CD14-positive monocyte (primary cell): ENCODE results near the gene AKT1. TPM values are rescaled to one million over a fixed set of nuclear protein-coding genes. Genes with fewer than 3 reads are reported as not detected.
"Not testable (repeated sequence)": the region's sequence is repeated elsewhere in the genome, so short reads cannot be mapped to it uniquely, and the experiment has no call there.

Source experiments
- DNase-seq, 3 donors: peaks; one replicate each; pipeline ENCODE4 v3.0.0-alpha.2; 2011 to 2022
- H2AFZ ChIP-seq: 2 replicates; pipeline ENCODE4 v1.6.0; 2012; ENCODE audit warnings: mild to moderate bottlenecking, low read depth, low read length, inconsistent platforms; ENCODE audit not compliant: insufficient read depth, poor library complexity, severe bottlenecking
- H3K27ac ChIP-seq, 2 donors: 1 replicate in 1 of 2; 2 replicates in 1 of 2; pipeline ENCODE4 v1.5.1; 2012 to 2013; ENCODE audit warnings: low read length in 2 of 2, control low read depth in 1 of 2, inconsistent platforms in 1 of 2, low read depth in 1 of 2, mild to moderate bottlenecking in 1 of 2
- H3K27me3 ChIP-seq, 2 donors: one replicate each; pipeline versions ENCODE4 v1.6.0 to v1.6.1; 2011 to 2013; ENCODE audit warnings: low read length in 2 of 2; ENCODE audit not compliant: control insufficient read depth in 2 of 2, insufficient read depth in 2 of 2
- H3K36me3 ChIP-seq, 2 donors: replicated peaks in 1 of 2; 1 replicate in 1 of 2; 2 replicates in 1 of 2; pipeline versions ENCODE4 v1.5.1 to v1.6.1; 2012 to 2013; ENCODE audit warnings: low read length in 2 of 2, control low read depth in 1 of 2, inconsistent platforms in 1 of 2, mild to moderate bottlenecking in 1 of 2; ENCODE audit not compliant: insufficient read depth in 2 of 2, control insufficient read depth in 1 of 2
- H3K4me1 ChIP-seq, 2 donors: 1 replicate in 1 of 2; 2 replicates in 1 of 2; pipeline versions ENCODE4 v1.5.1 to v1.6.1; 2012 to 2013; ENCODE audit warnings: low read length in 2 of 2, control low read depth in 1 of 2, inconsistent platforms in 1 of 2, mild to moderate bottlenecking in 1 of 2, moderate library complexity in 1 of 2; ENCODE audit not compliant: insufficient read depth in 2 of 2, control insufficient read depth in 1 of 2
- H3K4me2 ChIP-seq: replicated peaks from 2 replicates; pipeline ENCODE3; 2012; ENCODE audit warnings: low read length, moderate library complexity, mild to moderate bottlenecking; ENCODE audit not compliant: poor library complexity, severe bottlenecking; ENCODE audit errors: extremely low read depth
- H3K4me3 ChIP-seq, 3 experiments: fragments of 200-600 bp in 1 of 3; sonication (generic) in 1 of 3; replicated peaks in 1 of 3; 1 replicate in 2 of 3; 2 replicates in 1 of 3; pipeline ENCODE4 v1.5.1; 2011 to 2013; ENCODE audit warnings: low read length in 3 of 3, mild to moderate bottlenecking in 3 of 3, control low read depth in 2 of 3, low read depth in 2 of 3, inconsistent platforms in 1 of 3, moderate library complexity in 1 of 3
- H3K79me2 ChIP-seq: 2 replicates; pipeline ENCODE4 v1.6.0; 2012; ENCODE audit warnings: mild to moderate bottlenecking, control low read depth, inconsistent platforms, low read length, moderate library complexity; ENCODE audit not compliant: insufficient read depth
- H3K9ac ChIP-seq: 2 replicates; pipeline ENCODE4 v1.6.0; 2017; ENCODE audit warnings: low read length, mild to moderate bottlenecking; ENCODE audit not compliant: insufficient read depth, poor library complexity, severe bottlenecking
- H3K9me3 ChIP-seq, 2 donors: replicated peaks in 1 of 2; 1 replicate in 1 of 2; 2 replicates in 1 of 2; pipeline versions ENCODE4 v1.5.1 to v1.6.1; 2012 to 2013; ENCODE audit warnings: low read length in 2 of 2, control low read depth in 1 of 2; ENCODE audit not compliant: control insufficient read depth in 1 of 2, insufficient read depth in 1 of 2
- H4K20me1 ChIP-seq: 2 replicates; pipeline ENCODE4 v1.6.0; 2012; ENCODE audit warnings: mild to moderate bottlenecking, low read length, control low read depth, moderate library complexity; ENCODE audit not compliant: insufficient read depth
- H3K27ac Mint-ChIP-seq, 7 donors: one replicate each; pipeline ENCODE4 v1.8.0; 2020; ENCODE audit warnings: mild to moderate bottlenecking in 7 of 7, mixed read lengths in 7 of 7, moderate library complexity in 6 of 7, inconsistent platforms in 2 of 7
- H3K27me3 Mint-ChIP-seq, 3 donors: one replicate each; pipeline ENCODE4 v1.8.0; 2021 to 2022; ENCODE audit warnings: low read depth in 3 of 3, mild to moderate bottlenecking in 3 of 3, mixed read lengths in 3 of 3, moderate library complexity in 3 of 3, inconsistent platforms in 1 of 3
- H3K36me3 Mint-ChIP-seq, 2 donors: one replicate each; pipeline ENCODE4 v1.8.0; 2020; ENCODE audit warnings: mixed read lengths in 2 of 2, inconsistent platforms in 1 of 2, mild to moderate bottlenecking in 1 of 2
- H3K4me1 Mint-ChIP-seq: one replicate; pipeline ENCODE4 v1.8.0; 2020; ENCODE audit warnings: mild to moderate bottlenecking, mixed read lengths
- H3K4me3 Mint-ChIP-seq, 2 donors: one replicate each; pipeline ENCODE4 v1.8.0; 2020; ENCODE audit warnings: mild to moderate bottlenecking in 2 of 2, mixed read lengths in 2 of 2, moderate library complexity in 1 of 2
- H3K9me3 Mint-ChIP-seq, 7 donors: one replicate each; pipeline ENCODE4 v1.8.0; 2020 to 2022; ENCODE audit warnings: mixed read lengths in 7 of 7, mild to moderate bottlenecking in 6 of 7, moderate library complexity in 6 of 7, inconsistent platforms in 2 of 7
- CTCF ChIP-seq: fragments of 200-600 bp; IDR thresholded peaks from one replicate; pipeline ENCODE4 v1.8.0; 2022; ENCODE audit warnings: antibody characterized with exemption, mild to moderate bottlenecking
- WGBS: methylation state at CpG from one replicate; pipeline ENCODE4 v1.1.5; 2013; ENCODE audit warnings: missing lambda C conversion rate; ENCODE audit not compliant: insufficient coverage; 5-methylcytosine and 5-hydroxymethylcytosine counted together
- intact Hi-C, 2 donors: fragments of 100-400 bp; cut with micrococcal nuclease; formaldehyde crosslinking; loops; one replicate each; pipeline versions ENCODE4 v1.15.0 to v1.15.1; 2023
- polyA plus RNA-seq, 3 donors: library from polyadenylated mRNA; depleted of rRNA in 1 of 3; unstranded in 2 of 3; stranded (reverse) in 1 of 3; fragments of 300-500 nt in 2 of 3; fragments of >200 nt in 1 of 3; fragmentation: Illumina TruSeq in 2 of 3; gene quantifications; 1 replicate in 2 of 3; 2 replicates in 1 of 3; pipeline ENCODE4 v1.2.3, GENCODE V29; 2012 to 2021

The AKT1 gene
- polyA plus RNA-seq, 3 donors = 7.2 to 180 (median 26.4) TPM

GRCh38 chr14:104843006-104843405 is 47.5 kb upstream of the AKT1 start:
- intact Hi-C loops = no loop called here
- Histone ChIP-seq H3K4me1 (no peaks in the 10 kb centered on the region), H3K27me3 (peaks cover 47 to 62% of the 10 kb centered on the region in 2 donors), H3K4me2 (no peak overlapping the region), H3K27ac (no peak overlapping the region), H3K79me2 (no peaks in the 10 kb centered on the region), H4K20me1 (no peaks in the 10 kb centered on the region), H3K9me3 (peaks cover 0 to 9% of the 10 kb centered on the region in 2 donors), H3K4me3 (no peak overlapping the region), H3K9ac (no peak overlapping the region), H2AFZ (no peak overlapping the region), H3K36me3 (no peaks in the 10 kb centered on the region)
- 30% methylated on average over 9 of the region's 13 CpGs for WGBS
- no peaks in the 10 kb centered on the region for H3K36me3 Mint-ChIP-seq
- H3K4me3 Mint-ChIP-seq = peak overlapping the region in 1 of 2 donors; percentile 62
- peaks cover 0 to 6% (median 2%) of the 10 kb centered on the region in 7 donors for H3K9me3 Mint-ChIP-seq
- TF ChIP-seq CTCF = no peak
- H3K4me1 Mint-ChIP-seq = no peaks in the 10 kb centered on the region
- H3K27ac Mint-ChIP-seq = no peak overlapping the region
- peaks cover 56 to 82% (median 72%) of the 10 kb centered on the region in 3 donors for H3K27me3 Mint-ChIP-seq
- no peak for DNase-seq

- intact Hi-C loops = no loop called here
- WGBS = no CpG with 5 or more reads among the region's 1 CpG
- H3K9me3 Mint-ChIP-seq = peaks cover 0 to 5% (median 3%) of the 10 kb centered on the region in 7 donors
- no peak for DNase-seq
- H3K27ac Mint-ChIP-seq = no peak overlapping the region
- H3K36me3 Mint-ChIP-seq = no peaks in the 10 kb centered on the region
- peaks cover 47 to 62% of the 10 kb centered on the region in 2 donors for H3K27me3 ChIP-seq
- no peaks in the 10 kb centered on the region for H3K36me3 ChIP-seq
- no peaks in the 10 kb centered on the region for H3K79me2 ChIP-seq
- H3K27ac ChIP-seq = no peak overlapping the region
- H3K9ac ChIP-seq = no peak overlapping the region
- no peak for TF ChIP-seq CTCF
- no peaks in the 10 kb centered on the region for H3K4me1 Mint-ChIP-seq
- peak overlapping the region in 1 of 2 donors; percentile 79 for H3K4me3 Mint-ChIP-seq
- H3K27me3 Mint-ChIP-seq = peaks cover 53 to 75% (median 64%) of the 10 kb centered on the region in 3 donors
- H2AFZ ChIP-seq = no peak overlapping the region
- H4K20me1 ChIP-seq = no peaks in the 10 kb centered on the region
- no peak overlapping the region for H3K4me3 ChIP-seq
- no peak overlapping the region for H3K4me2 ChIP-seq
- H3K9me3 ChIP-seq = peaks cover 0 to 9% of the 10 kb centered on the region in 2 donors
- no peaks in the 10 kb centered on the region for H3K4me1 ChIP-seq
Measured at GRCh38 chr14:104841730-104842129, 46.2 kb upstream of the AKT1 start.

- H3K79me2 ChIP-seq, H4K20me1 ChIP-seq, H3K9ac ChIP-seq, intact Hi-C loops, H3K36me3 Mint-ChIP-seq, H3K4me3 Mint-ChIP-seq, H3K9me3 ChIP-seq, H3K27ac Mint-ChIP-seq, H3K4me2 ChIP-seq, H2AFZ ChIP-seq, H3K27ac ChIP-seq, H3K27me3 ChIP-seq, H3K4me1 Mint-ChIP-seq, H3K4me1 ChIP-seq, H3K36me3 ChIP-seq, DNase-seq, H3K4me3 ChIP-seq, H3K9me3 Mint-ChIP-seq: not testable (repeated sequence)
- 96% methylated on average over 10 of the region's 41 CpGs for WGBS
- H3K27me3 Mint-ChIP-seq = peaks cover 15 to 26% (median 20%) of the 10 kb centered on the region in 3 donors
Measured at GRCh38 chr14:104836171-104836935, 40.8 kb upstream of the AKT1 start.
